GM23338 (cell line): ENCODE results near the gene SH3D21. TPM values are rescaled to one million over a fixed set of nuclear protein-coding genes. Genes with fewer than 3 reads are reported as not detected.

ENCODE experiments used
- ATAC-seq: fragments of 200-7000 bp; cut with Tn5 transposase; 3 replicates; pipeline ENCODE4 v1.9.1; 2020
- DNase-seq: peaks from one replicate; pipeline ENCODE4 v3.0.0-alpha.2; 2015; ENCODE audit warnings: low spot score
- H2AFZ ChIP-seq: fragments of 200-600 bp; sonication (generic); 2 replicates; pipeline ENCODE4 v1.8.0; 2016; ENCODE audit warnings: antibody characterized with exemption, mild to moderate bottlenecking, moderate library complexity
- H3F3A ChIP-seq: fragments of 200-600 bp; sonication (generic); replicated peaks from 2 replicates; pipeline ENCODE4 v1.8.0; 2017; ENCODE audit warnings: antibody characterized with exemption, mixed run types, low read depth
- H3K27ac ChIP-seq: fragments of 200-600 bp; sonication (generic); 2 replicates; pipeline ENCODE4 v1.6.1; 2016; ENCODE audit warnings: low read depth
- H3K27me3 ChIP-seq: fragments of 200-600 bp; sonication (generic); 2 replicates; pipeline ENCODE4 v1.8.0; 2016; ENCODE audit warnings: mild to moderate bottlenecking, mixed run types, moderate library complexity; ENCODE audit not compliant: insufficient read depth
- H3K36me3 ChIP-seq: fragments of 200-600 bp; sonication (generic); 2 replicates; pipeline ENCODE4 v1.8.0; 2016; ENCODE audit warnings: mild to moderate bottlenecking; ENCODE audit not compliant: insufficient read depth
- H3K4me1 ChIP-seq: fragments of 200-600 bp; sonication (generic); 2 replicates; pipeline ENCODE4 v1.8.0; 2016; ENCODE audit warnings: mild to moderate bottlenecking, moderate library complexity; ENCODE audit not compliant: insufficient read depth
- H3K4me2 ChIP-seq: fragments of 200-600 bp; sonication (generic); 2 replicates; pipeline ENCODE4 v1.7.1; 2017; ENCODE audit warnings: mixed run types
- H3K4me3 ChIP-seq: fragments of 200-600 bp; sonication (generic); 2 replicates; pipeline ENCODE4 v1.6.1; 2016; ENCODE audit warnings: mixed run types
- H3K79me2 ChIP-seq: fragments of 200-600 bp; sonication (generic); replicated peaks from 2 replicates; pipeline ENCODE4 v1.8.0; 2017; ENCODE audit warnings: mild to moderate bottlenecking; ENCODE audit not compliant: insufficient read depth
- H3K9me2 ChIP-seq: fragments of 200-600 bp; sonication (generic); 2 replicates; pipeline ENCODE4 v1.8.0; 2017; ENCODE audit not compliant: insufficient read depth
- H4K20me1 ChIP-seq: fragments of 200-600 bp; sonication (generic); replicated peaks from 2 replicates; pipeline ENCODE4 v1.8.0; 2017; ENCODE audit warnings: mild to moderate bottlenecking; ENCODE audit not compliant: insufficient read depth
- H3K27ac Mint-ChIP-seq: 2 replicates; pipeline ENCODE4 v1.8.0; 2020; ENCODE audit warnings: inconsistent platforms, mild to moderate bottlenecking, moderate library complexity, mixed read lengths
- H3K27me3 Mint-ChIP-seq: 3 replicates; pipeline ENCODE4 v1.8.0; 2022; ENCODE audit warnings: low read depth, mild to moderate bottlenecking, moderate library complexity, mixed read lengths, inconsistent platforms; ENCODE audit not compliant: insufficient read depth, poor library complexity
- H3K36me3 Mint-ChIP-seq: 3 replicates; pipeline ENCODE4 v1.8.0; 2021; ENCODE audit warnings: low read depth, mild to moderate bottlenecking, inconsistent platforms, moderate library complexity, mixed read lengths
- H3K4me1 Mint-ChIP-seq: 3 replicates; pipeline ENCODE4 v1.8.0; 2020; ENCODE audit warnings: mild to moderate bottlenecking, inconsistent platforms, mixed read lengths
- H3K4me3 Mint-ChIP-seq: 3 replicates; pipeline ENCODE4 v1.8.0; 2021; ENCODE audit warnings: moderate library complexity, mild to moderate bottlenecking, inconsistent platforms, mixed read lengths
- H3K9me3 Mint-ChIP-seq: 3 replicates; pipeline ENCODE4 v1.8.0; 2020; ENCODE audit warnings: moderate library complexity, mild to moderate bottlenecking, inconsistent platforms, mixed read lengths
- CREB1 ChIP-seq: fragments of 250-450 bp; sonication (Bioruptor Pico); IDR thresholded peaks from 2 replicates; pipeline ENCODE4 v1.5.0; 2020; ENCODE audit warnings: low read depth, mild to moderate bottlenecking, moderate library complexity
- EZH2 ChIP-seq: fragments of 200-600 bp; sonication (generic); IDR thresholded peaks from one replicate; pipeline ENCODE4 v1.8.0; 2017; ENCODE audit warnings: antibody characterized with exemption, mild to moderate bottlenecking, low read depth; ENCODE audit not compliant: unreplicated experiment
- EZH2phosphoT487 ChIP-seq: fragments of 200-600 bp; sonication (generic); IDR thresholded peaks from one replicate; pipeline ENCODE4 v1.8.1; 2018; ENCODE audit warnings: antibody characterized with exemption; ENCODE audit not compliant: unreplicated experiment
- JUNB ChIP-seq: IDR thresholded peaks from one replicate; pipeline ENCODE4 v1.6.1; 2016; ENCODE audit warnings: antibody characterized with exemption; ENCODE audit not compliant: unreplicated experiment
- NANOG ChIP-seq: IDR thresholded peaks from 2 replicates; pipeline ENCODE4 v1.6.1; 2016; ENCODE audit warnings: antibody characterized with exemption, borderline replicate concordance
- POLR2AphosphoS5 ChIP-seq: IDR thresholded peaks from 2 replicates; pipeline ENCODE4 v1.6.1; 2016; ENCODE audit warnings: antibody characterized with exemption, low read depth
- STAT1 ChIP-seq: IDR thresholded peaks from one replicate; pipeline ENCODE4 v1.6.1; 2016; ENCODE audit warnings: antibody characterized with exemption; ENCODE audit not compliant: unreplicated experiment
- ZNF114 ChIP-seq: fragments of 250-450 bp; sonication (Bioruptor Pico); IDR thresholded peaks from 2 replicates; pipeline ENCODE4 v1.5.0; 2020; ENCODE audit warnings: mild to moderate bottlenecking, moderate library complexity
- ZNF331 ChIP-seq: fragments of 250-450 bp; sonication (Bioruptor Pico); IDR thresholded peaks from 2 replicates; pipeline ENCODE4 v1.5.0; 2020; ENCODE audit warnings: low read depth, mild to moderate bottlenecking, moderate library complexity
- polyA plus RNA-seq: library from polyadenylated mRNA; unstranded; fragments of >200 nt; fragmentation: Nextera tagmentation; extraction: Ambion mirVana; gene quantifications from 2 replicates; pipeline ENCODE4 v1.2.1, GENCODE V29; 2016
- total RNA-seq: library from RNA; depleted of rRNA; stranded (reverse); fragments of >200 nt; shearing (Covaris generic); gene quantifications from 2 replicates; pipeline ENCODE4 v1.2.3, GENCODE V29; 2014
- TF ChIP-seq, protein P1 (sequence below): fragments of 250-450 bp; sonication (Bioruptor Pico); IDR thresholded peaks from 2 replicates; pipeline ENCODE4 v1.5.0; 2020; ENCODE audit warnings: mild to moderate bottlenecking, moderate library complexity
- TF ChIP-seq, protein P2 (sequence below), 2 experiments: fragments of 200-600 bp in 1 of 2; sonication (generic) in 1 of 2; conservative IDR thresholded peaks; 2 replicates each; pipeline versions ENCODE4 v1.5.1 to v1.6.1; 2016 to 2017; ENCODE audit warnings: antibody characterized with exemption in 2 of 2, low read depth in 2 of 2, mild to moderate bottlenecking in 2 of 2, moderate library complexity in 1 of 2
- TF ChIP-seq, protein P3 (sequence below): IDR thresholded peaks from 2 replicates; pipeline ENCODE4 v1.6.1; 2016; ENCODE audit warnings: antibody characterized with exemption

SH3D21 gene
- total and polyA plus RNA-seq, 2 experiments from 2014 or later: 3.7 to 6.3 TPM

DNA sequence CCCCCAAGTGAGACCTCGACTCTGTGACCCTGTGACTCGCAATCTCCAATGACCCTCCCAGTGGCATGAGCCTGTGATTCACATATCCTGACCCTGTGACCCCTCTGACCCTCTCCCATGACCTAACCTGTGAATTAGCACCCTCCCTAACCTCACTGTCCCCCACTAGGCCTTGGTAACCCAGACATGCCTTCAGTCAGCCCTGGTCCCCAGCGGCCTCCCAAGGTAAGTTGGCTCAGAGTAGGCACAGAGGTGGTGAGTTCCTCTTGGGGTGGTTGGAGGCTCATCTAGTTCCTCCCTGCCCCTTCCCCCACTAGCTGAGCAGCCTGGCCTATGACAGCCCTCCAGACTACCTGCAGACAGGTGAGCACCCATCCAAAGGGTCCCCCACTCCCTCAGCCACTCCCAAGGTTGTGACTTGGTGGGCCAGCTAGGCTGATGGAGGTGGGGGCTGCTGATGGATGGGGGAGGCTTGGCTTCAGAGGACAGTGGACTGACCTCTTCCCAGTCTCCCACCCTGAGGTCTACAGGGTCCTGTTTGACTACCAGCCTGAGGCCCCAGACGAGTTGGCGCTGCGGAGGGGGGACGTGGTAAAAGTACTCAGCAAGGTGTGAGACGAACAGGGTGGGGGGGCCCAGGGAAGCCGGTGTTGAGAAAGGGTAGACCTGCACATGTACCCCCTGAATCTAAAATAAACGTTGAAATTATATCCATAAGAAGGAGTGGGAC lies 1.6 kb downstream of the SH3D21 start:
- Histone ChIP-seq H3K27me3 (no peaks in the 10 kb centered on the region), H3K27ac (no peak overlapping the region), H3K36me3 (peaks cover 6% of the 10 kb centered on the region), H3K4me3 (peak overlapping the region; percentile 76), H2AFZ (no peak overlapping the region), H3K79me2 (no peaks in the 10 kb centered on the region), H3K9me2 (no peaks in the 10 kb centered on the region), H3K4me2 (peak overlapping the region; percentile 81), H3K4me1 (peaks cover 12% of the 10 kb centered on the region), H4K20me1 (peaks cover 6% of the 10 kb centered on the region), H3F3A (peaks cover 12% of the 10 kb centered on the region)
- no peak for TF ChIP-seq ZNF114 (CRISPR knock-in tag)
- TF ChIP-seq JUNB: no peak
- no peak for TF ChIP-seq EZH2phosphoT487
- DNase-seq (peak; percentile 10), ATAC-seq (no peak)
- no peaks in the 10 kb centered on the region for H3K9me3 Mint-ChIP-seq
- peak overlapping the region; percentile 93 for H3K4me3 Mint-ChIP-seq
- H3K27me3 Mint-ChIP-seq: peaks cover 14% of the 10 kb centered on the region
- H3K36me3 Mint-ChIP-seq: peaks cover 45% of the 10 kb centered on the region
- H3K27ac Mint-ChIP-seq: no peak overlapping the region
- H3K4me1 Mint-ChIP-seq: peaks cover 13% of the 10 kb centered on the region

DNA sequence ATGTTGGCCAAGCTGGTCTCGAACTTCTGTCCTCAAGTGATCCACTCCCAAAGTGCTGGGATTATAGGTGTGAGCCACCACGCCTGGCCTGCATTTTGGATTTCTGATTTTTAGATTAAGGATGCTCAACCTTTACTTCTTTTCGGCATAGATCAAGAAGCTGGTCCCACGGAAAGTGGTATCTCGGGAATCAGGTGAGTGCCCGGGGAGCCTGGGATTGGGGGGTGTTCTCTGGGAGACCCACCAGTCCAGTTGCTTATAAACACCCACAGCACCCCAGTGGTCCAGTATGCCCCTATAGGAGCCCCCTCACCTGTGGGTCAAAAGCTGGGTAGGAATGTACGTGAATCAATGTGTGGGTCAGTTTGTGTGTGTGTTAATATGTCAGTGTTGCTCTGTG lies 3.2 kb downstream of the SH3D21 start:
- no peaks in the 10 kb centered on the region for H3K9me3 Mint-ChIP-seq
- H3K27me3 Mint-ChIP-seq: peaks cover 11% of the 10 kb centered on the region
- Histone ChIP-seq H4K20me1 (peaks cover 6% of the 10 kb centered on the region), H3K4me2 (no peak overlapping the region), H3K27ac (no peak overlapping the region), H3K27me3 (no peaks in the 10 kb centered on the region), H2AFZ (no peak overlapping the region), H3K79me2 (no peaks in the 10 kb centered on the region), H3K9me2 (no peaks in the 10 kb centered on the region), H3K4me3 (no peak overlapping the region), H3F3A (peaks cover 12% of the 10 kb centered on the region), H3K4me1 (peaks cover 12% of the 10 kb centered on the region), H3K36me3 (no peaks in the 10 kb centered on the region; the same call in none of the 2 replicates)
- ATAC-seq (no peak), DNase-seq (no peak)
- no peak overlapping the region for H3K4me3 Mint-ChIP-seq
- peaks cover 13% of the 10 kb centered on the region for H3K4me1 Mint-ChIP-seq
- no peak overlapping the region for H3K27ac Mint-ChIP-seq
- H3K36me3 Mint-ChIP-seq: peaks cover 31% of the 10 kb centered on the region
- TF ChIP-seq STAT1: no peak
- TF ChIP-seq EZH2: no peak
- TF ChIP-seq POLR2AphosphoS5: no peak
- no peak for TF ChIP-seq ZNF114 (CRISPR knock-in tag)
- TF ChIP-seq, protein P1, sequence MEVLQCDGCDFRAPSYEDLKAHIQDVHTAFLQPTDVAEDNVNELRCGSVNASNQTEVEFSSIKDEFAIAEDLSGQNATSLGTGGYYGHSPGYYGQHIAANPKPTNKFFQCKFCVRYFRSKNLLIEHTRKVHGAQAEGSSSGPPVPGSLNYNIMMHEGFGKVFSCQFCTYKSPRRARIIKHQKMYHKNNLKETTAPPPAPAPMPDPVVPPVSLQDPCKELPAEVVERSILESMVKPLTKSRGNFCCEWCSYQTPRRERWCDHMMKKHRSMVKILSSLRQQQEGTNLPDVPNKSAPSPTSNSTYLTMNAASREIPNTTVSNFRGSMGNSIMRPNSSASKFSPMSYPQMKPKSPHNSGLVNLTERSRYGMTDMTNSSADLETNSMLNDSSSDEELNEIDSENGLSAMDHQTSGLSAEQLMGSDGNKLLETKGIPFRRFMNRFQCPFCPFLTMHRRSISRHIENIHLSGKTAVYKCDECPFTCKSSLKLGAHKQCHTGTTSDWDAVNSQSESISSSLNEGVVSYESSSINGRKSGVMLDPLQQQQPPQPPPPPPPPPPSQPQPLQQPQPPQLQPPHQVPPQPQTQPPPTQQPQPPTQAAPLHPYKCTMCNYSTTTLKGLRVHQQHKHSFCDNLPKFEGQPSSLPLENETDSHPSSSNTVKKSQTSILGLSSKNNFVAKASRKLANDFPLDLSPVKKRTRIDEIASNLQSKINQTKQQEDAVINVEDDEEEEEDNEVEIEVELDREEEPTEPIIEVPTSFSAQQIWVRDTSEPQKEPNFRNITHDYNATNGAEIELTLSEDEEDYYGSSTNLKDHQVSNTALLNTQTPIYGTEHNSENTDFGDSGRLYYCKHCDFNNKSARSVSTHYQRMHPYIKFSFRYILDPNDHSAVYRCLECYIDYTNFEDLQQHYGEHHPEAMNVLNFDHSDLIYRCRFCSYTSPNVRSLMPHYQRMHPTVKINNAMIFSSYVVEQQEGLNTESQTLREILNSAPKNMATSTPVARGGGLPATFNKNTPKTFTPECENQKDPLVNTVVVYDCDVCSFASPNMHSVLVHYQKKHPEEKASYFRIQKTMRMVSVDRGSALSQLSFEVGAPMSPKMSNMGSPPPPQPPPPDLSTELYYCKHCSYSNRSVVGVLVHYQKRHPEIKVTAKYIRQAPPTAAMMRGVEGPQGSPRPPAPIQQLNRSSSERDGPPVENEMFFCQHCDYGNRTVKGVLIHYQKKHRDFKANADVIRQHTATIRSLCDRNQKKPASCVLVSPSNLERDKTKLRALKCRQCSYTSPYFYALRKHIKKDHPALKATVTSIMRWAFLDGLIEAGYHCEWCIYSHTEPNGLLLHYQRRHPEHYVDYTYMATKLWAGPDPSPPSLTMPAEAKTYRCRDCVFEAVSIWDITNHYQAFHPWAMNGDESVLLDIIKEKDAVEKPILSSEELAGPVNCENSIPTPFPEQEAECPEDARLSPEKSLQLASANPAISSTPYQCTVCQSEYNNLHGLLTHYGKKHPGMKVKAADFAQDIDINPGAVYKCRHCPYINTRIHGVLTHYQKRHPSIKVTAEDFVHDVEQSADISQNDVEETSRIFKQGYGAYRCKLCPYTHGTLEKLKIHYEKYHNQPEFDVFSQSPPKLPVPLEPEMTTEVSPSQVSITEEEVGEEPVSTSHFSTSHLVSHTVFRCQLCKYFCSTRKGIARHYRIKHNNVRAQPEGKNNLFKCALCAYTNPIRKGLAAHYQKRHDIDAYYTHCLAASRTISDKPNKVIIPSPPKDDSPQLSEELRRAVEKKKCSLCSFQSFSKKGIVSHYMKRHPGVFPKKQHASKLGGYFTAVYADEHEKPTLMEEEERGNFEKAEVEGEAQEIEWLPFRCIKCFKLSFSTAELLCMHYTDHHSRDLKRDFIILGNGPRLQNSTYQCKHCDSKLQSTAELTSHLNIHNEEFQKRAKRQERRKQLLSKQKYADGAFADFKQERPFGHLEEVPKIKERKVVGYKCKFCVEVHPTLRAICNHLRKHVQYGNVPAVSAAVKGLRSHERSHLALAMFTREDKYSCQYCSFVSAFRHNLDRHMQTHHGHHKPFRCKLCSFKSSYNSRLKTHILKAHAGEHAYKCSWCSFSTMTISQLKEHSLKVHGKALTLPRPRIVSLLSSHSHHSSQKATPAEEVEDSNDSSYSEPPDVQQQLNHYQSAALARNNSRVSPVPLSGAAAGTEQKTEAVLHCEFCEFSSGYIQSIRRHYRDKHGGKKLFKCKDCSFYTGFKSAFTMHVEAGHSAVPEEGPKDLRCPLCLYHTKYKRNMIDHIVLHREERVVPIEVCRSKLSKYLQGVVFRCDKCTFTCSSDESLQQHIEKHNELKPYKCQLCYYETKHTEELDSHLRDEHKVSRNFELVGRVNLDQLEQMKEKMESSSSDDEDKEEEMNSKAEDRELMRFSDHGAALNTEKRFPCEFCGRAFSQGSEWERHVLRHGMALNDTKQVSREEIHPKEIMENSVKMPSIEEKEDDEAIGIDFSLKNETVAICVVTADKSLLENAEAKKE (CRISPR knock-in tag): no peak
- no peak for TF ChIP-seq NANOG
- TF ChIP-seq, protein P2, sequence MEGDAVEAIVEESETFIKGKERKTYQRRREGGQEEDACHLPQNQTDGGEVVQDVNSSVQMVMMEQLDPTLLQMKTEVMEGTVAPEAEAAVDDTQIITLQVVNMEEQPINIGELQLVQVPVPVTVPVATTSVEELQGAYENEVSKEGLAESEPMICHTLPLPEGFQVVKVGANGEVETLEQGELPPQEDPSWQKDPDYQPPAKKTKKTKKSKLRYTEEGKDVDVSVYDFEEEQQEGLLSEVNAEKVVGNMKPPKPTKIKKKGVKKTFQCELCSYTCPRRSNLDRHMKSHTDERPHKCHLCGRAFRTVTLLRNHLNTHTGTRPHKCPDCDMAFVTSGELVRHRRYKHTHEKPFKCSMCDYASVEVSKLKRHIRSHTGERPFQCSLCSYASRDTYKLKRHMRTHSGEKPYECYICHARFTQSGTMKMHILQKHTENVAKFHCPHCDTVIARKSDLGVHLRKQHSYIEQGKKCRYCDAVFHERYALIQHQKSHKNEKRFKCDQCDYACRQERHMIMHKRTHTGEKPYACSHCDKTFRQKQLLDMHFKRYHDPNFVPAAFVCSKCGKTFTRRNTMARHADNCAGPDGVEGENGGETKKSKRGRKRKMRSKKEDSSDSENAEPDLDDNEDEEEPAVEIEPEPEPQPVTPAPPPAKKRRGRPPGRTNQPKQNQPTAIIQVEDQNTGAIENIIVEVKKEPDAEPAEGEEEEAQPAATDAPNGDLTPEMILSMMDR (conservative IDR thresholded peaks at IDR 0.05; ENCODE audit: low read depth in 2 of 2): no peak
- no peak for TF ChIP-seq CREB1 (CRISPR knock-in tag)
- no peak for TF ChIP-seq EZH2phosphoT487
- no peak for TF ChIP-seq ZNF331
- no peak for TF ChIP-seq JUNB
- TF ChIP-seq, protein P3, sequence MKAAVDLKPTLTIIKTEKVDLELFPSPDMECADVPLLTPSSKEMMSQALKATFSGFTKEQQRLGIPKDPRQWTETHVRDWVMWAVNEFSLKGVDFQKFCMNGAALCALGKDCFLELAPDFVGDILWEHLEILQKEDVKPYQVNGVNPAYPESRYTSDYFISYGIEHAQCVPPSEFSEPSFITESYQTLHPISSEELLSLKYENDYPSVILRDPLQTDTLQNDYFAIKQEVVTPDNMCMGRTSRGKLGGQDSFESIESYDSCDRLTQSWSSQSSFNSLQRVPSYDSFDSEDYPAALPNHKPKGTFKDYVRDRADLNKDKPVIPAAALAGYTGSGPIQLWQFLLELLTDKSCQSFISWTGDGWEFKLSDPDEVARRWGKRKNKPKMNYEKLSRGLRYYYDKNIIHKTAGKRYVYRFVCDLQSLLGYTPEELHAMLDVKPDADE: no peak
